ENCODE results near the gene SEC22C. TPM values are rescaled to one million over a fixed set of nuclear protein-coding genes. Genes with fewer than 3 reads are reported as not detected.

Gene SEC22C
- total and polyA plus RNA-seq, 2 experiments from 2014 or later, result 21.9 to 48.3 TPM

GRCh38 chr3:42541079-42541478 is 40.7 kb downstream of the SEC22C start (continued):
- TF ChIP-seq ZNF462 (CRISPR knock-in tag; IDR thresholded peaks at IDR 0.05) (no peak), ETS1 (IDR thresholded peaks at IDR 0.05) (no peak), POLR2AphosphoS5 (IDR thresholded peaks at IDR 0.05; ENCODE audit: low read depth) (no peak), ZNF331 (CRISPR knock-in tag; IDR thresholded peaks at IDR 0.05; ENCODE audit: low read depth) (no peak), NANOG (IDR thresholded peaks at IDR 0.05; ENCODE audit: borderline replicate concordance) (no peak)

- no peak overlapping the region for H3K4me3 Mint-ChIP-seq
- no peaks in the 10 kb centered on the region for H4K20me1 ChIP-seq (replicated peaks; ENCODE audit: insufficient read depth)
- no peaks in the 10 kb centered on the region for H3K36me3 ChIP-seq (ENCODE audit: insufficient read depth)
- no peak overlapping the region for H3K4me3 ChIP-seq
- H3K27ac Mint-ChIP-seq, result no peak overlapping the region
- H3K27me3 ChIP-seq (ENCODE audit: insufficient read depth), result no peaks in the 10 kb centered on the region
- H3K27ac ChIP-seq (ENCODE audit: low read depth), result no peak overlapping the region
- no peaks in the 10 kb centered on the region for H3F3A ChIP-seq (replicated peaks; ENCODE audit: low read depth)
- H3K4me1 ChIP-seq (ENCODE audit: insufficient read depth), result peaks cover 5% of the 10 kb centered on the region; the same call in 1 of the 2 replicates
- DNase-seq (ENCODE audit: low spot score) (peak; percentile 94), ATAC-seq (peak; percentile 82)
- H3K4me1 Mint-ChIP-seq, result peaks cover 12% of the 10 kb centered on the region
- TF ChIP-seq NANOG (IDR thresholded peaks at IDR 0.05; ENCODE audit: borderline replicate concordance) (no peak), CTCF (conservative IDR thresholded peaks at IDR 0.05; ENCODE audit: low read depth in 2 of 2) (peak; percentile 78 to 93), ZNF114 (CRISPR knock-in tag; IDR thresholded peaks at IDR 0.05) (no peak), ETS1 (IDR thresholded peaks at IDR 0.05) (no peak), POLR2AphosphoS5 (IDR thresholded peaks at IDR 0.05; ENCODE audit: low read depth) (no peak), EZH2 (IDR thresholded peaks at IDR 0.05; ENCODE audit: low read depth, unreplicated experiment) (no peak), EZH2phosphoT487 (IDR thresholded peaks at IDR 0.05; ENCODE audit: unreplicated experiment) (no peak), ZNF331 (CRISPR knock-in tag; IDR thresholded peaks at IDR 0.05; ENCODE audit: low read depth) (no peak)
- H3K27me3 Mint-ChIP-seq (ENCODE audit: insufficient read depth, low read depth, poor library complexity), result peaks cover 12% of the 10 kb centered on the region
- no peaks in the 10 kb centered on the region for H3K9me2 ChIP-seq (ENCODE audit: insufficient read depth)
- no peaks in the 10 kb centered on the region for H3K79me2 ChIP-seq (replicated peaks; ENCODE audit: insufficient read depth)
- H3K9me3 Mint-ChIP-seq, result no peaks in the 10 kb centered on the region
- H2AFZ ChIP-seq, result no peak overlapping the region
- no peak overlapping the region for H3K4me2 ChIP-seq
- H3K36me3 Mint-ChIP-seq (ENCODE audit: low read depth), result no peaks in the 10 kb centered on the region
These were observed 41.7 kb downstream of the SEC22C start for GRCh38 chr3:42539871-42540714.

Data from GM23338 (cell line).